MM.1S (cell line): ENCODE measurements around the gene PLA2G4E.

Source experiments
- EZH2 ChIP-seq: fragments of 300-600 bp; sonication (generic); optimal IDR thresholded peaks from 2 replicates; pipeline ENCODE3; 2017; ENCODE audit warnings: low read depth, mild to moderate bottlenecking, antibody characterized with exemption, low read length, mixed read lengths
- TF ChIP-seq, protein P1 (sequence below): fragments of 300-600 bp; sonication (generic); IDR thresholded peaks from 2 replicates; pipeline ENCODE4 v1.5.1; 2016; ENCODE audit warnings: antibody characterized with exemption, low read length, mixed read lengths

DNA sequence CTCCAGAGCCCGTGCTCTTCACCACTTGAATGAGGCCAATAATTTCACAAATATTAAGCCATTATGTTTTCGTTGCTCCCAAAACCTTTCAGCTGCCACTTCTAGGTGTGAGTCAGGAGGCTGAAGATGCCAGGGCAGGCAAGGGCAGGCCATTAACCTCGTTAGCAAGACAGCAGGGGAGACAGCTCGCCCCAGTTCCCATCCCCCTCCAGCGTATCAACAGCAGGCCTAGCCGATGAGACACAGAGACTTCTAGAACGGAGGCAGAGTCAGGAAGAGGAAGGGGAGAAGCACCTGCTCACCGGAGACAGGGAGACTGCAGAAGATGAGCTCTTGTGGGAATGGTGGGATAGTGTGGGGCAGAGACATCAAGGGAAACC is 28.0 kb upstream of the PLA2G4E start:
- no peak for TF ChIP-seq EZH2
- TF ChIP-seq, protein P1, sequence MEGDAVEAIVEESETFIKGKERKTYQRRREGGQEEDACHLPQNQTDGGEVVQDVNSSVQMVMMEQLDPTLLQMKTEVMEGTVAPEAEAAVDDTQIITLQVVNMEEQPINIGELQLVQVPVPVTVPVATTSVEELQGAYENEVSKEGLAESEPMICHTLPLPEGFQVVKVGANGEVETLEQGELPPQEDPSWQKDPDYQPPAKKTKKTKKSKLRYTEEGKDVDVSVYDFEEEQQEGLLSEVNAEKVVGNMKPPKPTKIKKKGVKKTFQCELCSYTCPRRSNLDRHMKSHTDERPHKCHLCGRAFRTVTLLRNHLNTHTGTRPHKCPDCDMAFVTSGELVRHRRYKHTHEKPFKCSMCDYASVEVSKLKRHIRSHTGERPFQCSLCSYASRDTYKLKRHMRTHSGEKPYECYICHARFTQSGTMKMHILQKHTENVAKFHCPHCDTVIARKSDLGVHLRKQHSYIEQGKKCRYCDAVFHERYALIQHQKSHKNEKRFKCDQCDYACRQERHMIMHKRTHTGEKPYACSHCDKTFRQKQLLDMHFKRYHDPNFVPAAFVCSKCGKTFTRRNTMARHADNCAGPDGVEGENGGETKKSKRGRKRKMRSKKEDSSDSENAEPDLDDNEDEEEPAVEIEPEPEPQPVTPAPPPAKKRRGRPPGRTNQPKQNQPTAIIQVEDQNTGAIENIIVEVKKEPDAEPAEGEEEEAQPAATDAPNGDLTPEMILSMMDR: no peak
